ENCODE data around the gene GSG1L.

The GSG1L gene

DNA sequence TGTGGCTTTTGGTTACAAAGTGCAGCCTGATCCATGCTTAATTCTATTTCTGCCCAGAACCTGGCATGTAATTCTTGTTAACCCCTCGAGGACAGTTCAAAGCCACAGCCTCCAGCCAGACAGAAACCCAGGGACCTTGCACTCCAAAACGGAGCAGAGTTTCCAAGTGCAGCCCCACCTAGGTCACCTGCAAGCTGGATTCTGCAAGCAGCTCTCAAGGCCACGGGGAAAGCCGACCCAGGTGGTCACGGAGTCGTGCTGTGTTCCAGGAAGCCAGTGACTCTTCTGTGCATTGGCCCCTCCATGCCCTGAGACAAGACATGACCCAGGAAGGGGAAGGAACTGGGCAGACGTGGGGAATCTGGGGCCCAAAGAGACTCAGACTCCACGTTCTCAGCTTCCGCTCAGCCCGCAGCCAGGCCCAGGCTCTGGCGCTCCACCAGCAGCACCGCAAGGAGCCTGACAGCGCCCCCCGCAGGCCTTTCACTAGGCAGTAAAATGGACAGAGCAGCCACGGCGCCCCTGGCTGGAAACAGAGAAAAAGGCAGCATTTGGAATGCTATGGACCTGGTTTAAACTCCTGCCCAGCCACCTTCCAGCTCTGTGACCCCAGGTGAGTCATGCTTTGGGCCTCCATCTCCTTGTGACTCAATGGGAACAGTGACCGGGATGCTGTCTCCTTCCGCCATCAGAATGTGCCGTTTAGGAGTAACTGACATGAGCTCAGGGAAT lies 27.3 kb upstream of the GSG1L start:
- DNase-seq = no peak

DNA sequence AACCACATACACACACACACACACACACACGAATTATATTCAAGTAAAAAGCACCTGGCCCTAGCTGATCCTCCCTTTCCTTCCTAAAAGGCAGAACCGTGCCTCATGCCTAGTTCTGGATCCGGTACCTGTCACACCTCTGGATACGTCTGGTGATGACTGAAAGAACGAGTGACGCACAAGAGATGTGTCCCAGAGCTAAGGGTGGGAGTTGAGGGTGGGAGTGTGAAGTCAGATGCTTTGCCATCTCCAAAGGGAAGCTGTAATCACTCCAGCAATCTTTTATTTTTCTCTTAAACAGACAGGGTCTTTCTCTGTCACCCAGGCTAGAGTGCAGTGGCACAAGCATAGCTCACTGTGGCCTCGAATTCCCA lies 26.5 kb upstream of the GSG1L start:
- no peak for DNase-seq

- DNase-seq = no peak
Measured at GRCh38 chr16:28089205-28089991, 25.9 kb upstream of the GSG1L start.

- DNase-seq = no peak
Measured at GRCh38 chr16:28087675-28088300, 24.3 kb upstream of the GSG1L start.

- no peak for DNase-seq
Measured at GRCh38 chr16:28087140-28087660, 23.7 kb upstream of the GSG1L start.

DNA sequence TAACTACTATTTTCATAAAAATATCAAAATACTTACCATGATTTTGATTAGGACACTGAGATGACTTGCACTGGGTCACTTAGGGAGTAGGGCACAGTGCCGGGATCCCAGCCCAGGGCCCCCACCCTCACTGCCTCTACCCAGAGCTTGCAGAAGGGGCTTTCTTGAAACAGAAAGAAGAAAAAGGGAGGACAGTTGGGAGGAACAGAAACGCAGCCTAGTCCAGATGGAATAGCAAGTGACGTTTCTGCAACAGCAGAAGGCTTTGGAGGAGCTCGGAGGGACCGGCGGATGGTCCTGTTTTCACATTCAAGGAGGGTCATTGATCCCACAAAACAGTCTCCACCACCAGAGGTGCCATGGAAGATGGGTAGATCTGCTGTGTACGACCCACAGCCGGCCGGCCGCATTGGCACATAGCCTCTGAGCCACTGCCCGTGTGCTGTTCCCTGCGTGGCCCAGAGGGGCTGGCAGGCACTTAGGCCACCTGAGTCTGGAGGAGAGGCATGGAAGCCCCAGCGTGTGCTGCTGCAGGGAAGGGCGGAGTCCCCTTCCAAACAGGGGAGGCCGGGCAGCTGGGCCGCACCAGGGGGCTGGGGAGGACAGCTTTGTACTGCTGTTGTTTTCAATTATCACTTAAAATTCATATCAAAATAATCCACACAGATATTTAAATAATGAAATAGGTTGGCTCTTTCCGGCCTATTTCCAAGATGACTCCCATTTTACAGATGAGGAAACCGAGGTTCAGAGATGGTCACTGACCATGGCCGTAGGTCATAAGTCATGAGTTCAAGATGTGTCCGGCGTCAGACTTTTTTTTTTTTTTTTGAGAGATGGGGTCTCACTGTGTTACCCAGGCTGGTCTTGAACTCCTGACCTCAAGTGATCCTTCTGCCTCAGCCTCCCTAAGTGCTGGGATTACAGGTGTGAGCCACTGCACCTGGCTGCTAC lies 22.9 kb upstream of the GSG1L start:
- no peak for DNase-seq

- DNase-seq = no peak
Measured at GRCh38 chr16:28085389-28086171, 22.1 kb upstream of the GSG1L start.

DNA sequence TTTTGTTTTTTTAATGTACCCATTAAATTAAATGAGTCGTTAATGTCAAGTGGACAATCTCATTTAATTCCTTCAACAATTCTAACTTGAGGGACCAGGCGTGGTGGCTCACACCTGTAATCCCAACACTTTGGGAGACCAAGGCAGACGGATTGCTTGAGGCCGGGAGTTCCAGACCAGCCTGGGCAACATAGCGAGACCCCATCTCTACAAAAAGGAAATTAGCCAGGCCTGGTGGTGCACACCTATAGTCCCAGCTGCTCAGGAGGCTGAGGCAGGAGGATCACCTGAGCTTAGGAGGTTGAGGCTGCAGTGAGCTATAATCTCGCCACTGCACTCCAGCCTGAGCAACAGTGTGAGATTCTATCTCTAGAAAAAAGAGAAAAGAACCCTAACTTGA lies 20.7 kb upstream of the GSG1L start:
- DNase-seq = no peak

DNA sequence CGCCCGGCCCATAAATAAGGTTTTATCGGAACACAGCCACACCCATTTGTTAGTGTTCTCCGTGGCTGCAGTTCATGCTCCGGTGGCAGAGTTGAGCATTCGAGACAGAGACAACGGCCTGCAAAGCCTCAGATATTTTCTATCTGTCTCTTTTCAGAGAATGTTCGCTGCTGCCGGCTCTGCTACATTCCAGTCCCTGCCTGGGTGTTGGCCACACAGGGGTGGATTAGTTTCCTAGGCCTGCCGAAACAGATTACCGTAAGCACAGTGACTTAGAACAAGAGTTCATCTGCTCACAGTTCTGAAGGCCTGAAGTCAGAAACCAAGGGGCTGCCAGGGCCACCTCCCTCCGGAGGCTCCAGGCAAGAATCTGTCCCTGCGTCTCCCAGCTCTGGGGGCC lies 19.1 kb upstream of the GSG1L start:
- DNase-seq = no peak

- DNase-seq = no peak
Measured at GRCh38 chr16:28081391-28081968, 18.0 kb upstream of the GSG1L start.

DNA sequence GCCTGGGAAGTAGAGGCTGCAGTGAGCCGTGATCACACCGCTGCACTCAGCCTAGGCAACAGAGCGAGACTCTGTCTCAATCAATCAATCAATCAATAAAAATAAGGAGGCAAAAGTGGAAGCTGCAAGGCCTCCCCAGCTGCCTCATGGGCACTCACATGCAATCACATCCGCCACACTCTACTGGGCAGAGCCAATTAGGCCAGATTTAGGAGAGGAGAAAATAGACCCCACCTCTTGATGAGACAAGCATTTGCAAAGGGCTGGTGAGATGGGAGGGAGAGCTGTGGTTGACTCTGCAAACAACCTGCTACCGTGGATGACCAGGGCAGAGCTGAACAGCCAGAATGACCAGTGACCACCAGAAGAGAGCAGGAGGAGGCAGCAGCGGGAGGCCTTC lies 14.7 kb upstream of the GSG1L start:
- no peak for DNase-seq

- no peak for DNase-seq
Measured at GRCh38 chr16:28073836-28074235, 10.3 kb upstream of the GSG1L start.

- no peak for DNase-seq
Measured at GRCh38 chr16:28072087-28072486, 8.6 kb upstream of the GSG1L start.

DNA sequence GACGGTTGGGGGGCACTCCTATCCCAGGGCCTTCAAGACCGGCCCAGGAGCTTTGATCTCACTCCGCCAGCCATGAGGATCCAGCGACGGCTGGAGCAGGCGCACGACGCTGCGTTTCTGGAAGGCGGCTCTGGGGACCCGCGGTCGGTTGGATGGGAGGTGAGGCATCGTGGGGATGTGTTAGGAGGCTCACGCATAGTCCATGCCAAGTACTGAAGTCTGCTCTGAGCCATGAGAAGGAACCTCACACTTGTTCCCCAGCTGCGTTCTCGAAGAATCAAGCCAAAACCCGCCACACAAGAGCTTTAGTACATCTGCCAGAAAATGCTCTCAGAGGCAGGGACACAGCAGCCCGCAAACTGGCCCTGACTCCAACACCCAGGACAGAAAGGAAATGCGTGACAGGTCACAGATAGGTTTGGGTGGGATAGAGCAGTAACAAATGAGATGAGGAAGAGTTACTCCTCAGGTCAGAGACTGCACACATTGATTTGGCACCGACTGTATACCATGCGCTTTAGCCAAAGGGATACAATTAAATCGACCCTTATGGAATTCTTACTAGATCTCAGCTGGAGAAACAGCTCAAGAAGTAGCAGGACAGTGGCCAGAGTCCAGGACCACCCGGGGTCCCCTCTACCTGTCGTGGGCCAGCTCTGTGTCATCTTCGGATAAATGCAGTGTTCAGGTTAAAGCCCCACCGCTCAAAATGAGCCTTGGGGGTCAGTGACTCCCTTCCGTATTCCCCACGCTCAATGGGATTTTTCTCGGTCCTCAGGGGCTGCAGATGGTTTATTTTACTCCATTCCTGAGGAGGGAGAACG lies 6.7 kb upstream of the GSG1L start:
- no peak for DNase-seq

- DNase-seq = no peak
Measured at GRCh38 chr16:28068976-28069375, 5.5 kb upstream of the GSG1L start.

- no peak for DNase-seq
Measured at GRCh38 chr16:28067604-28068379, 4.3 kb upstream of the GSG1L start.

DNA sequence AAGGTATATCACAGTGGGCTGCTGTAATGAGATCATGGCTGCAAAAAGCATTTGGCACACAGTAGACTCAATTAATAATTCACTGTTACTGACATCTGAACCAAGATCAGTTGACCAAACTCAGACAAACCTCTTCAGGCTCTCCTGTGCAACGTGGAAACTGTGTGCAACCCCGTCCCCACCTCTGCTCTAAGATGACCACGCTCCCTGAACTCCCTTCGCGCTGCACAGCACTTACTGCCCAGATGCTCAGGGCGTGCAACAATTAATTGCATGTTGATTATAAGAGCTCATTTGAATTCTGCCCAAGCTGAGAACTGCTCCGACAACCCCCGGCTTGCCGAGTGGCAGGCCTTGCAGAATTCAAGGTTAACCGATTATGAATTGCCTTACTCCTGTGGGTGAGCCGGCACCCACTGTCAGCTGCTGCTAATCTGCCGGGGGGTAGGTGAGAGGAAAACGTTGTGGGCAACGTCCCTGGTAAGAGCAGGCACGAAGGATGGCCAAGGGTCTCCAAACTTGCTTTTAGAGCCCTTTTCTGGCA lies 1.3 kb upstream of the GSG1L start:
- DNase-seq = no peak

GRCh38 chr16:28064150-28064549 lies 636 bp upstream of the GSG1L start:
- no peak for DNase-seq

GRCh38 chr16:28062847-28063521 lies 530 bp downstream of the GSG1L start:
- no peak for DNase-seq
